ENCODE measurements around the gene SLC22A3.
A peak's percentile ranks its signal among the peaks of the same experiment; 100 is the strongest.
"Not testable (repeated sequence)": the region's sequence is repeated elsewhere in the genome, so short reads cannot be mapped to it uniquely, and the experiment has no call there.

The SLC22A3 gene

DNA sequence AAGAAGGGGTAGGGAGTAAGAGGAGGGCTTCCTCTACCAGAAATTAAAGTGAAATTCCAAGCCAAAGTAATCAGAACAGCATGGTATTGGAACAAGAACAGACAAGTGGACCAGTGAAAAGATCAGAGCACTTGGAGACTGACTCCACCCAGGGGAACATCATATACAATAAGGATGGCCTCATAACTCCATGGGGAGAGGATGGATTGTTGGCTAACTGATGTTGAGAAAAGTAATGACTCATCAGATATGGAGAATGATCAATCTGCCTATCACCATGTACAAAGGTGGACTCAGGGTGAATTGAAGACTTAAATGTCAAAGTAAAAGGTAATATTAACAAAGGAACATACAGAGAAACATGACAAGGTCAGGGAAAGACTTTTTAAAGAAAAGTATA, 12.8 kb downstream of the SLC22A3 start:
- no peak overlapping the region for H3K27ac ChIP-seq
- TF ChIP-seq ZFX (IDR thresholded peaks at IDR 0.05; ENCODE audit: borderline replicate concordance) (no peak), CTCF (IDR thresholded peaks at IDR 0.05) (no peak)

- H3K27ac ChIP-seq, result no peak overlapping the region
- TF ChIP-seq ZFX (IDR thresholded peaks at IDR 0.05; ENCODE audit: borderline replicate concordance), result no peak
- no peak for TF ChIP-seq CTCF (IDR thresholded peaks at IDR 0.05)
Observed at GRCh38 chr6:160362556-160362955, 14.4 kb downstream of the SLC22A3 start.

- TF ChIP-seq ZFX (IDR thresholded peaks at IDR 0.05; ENCODE audit: borderline replicate concordance), result no peak
- no peak for TF ChIP-seq CTCF (IDR thresholded peaks at IDR 0.05)
- no peak overlapping the region; the same call in 1 of the 2 replicates for H3K27ac ChIP-seq
Observed at GRCh38 chr6:160363016-160363996, 15.1 kb downstream of the SLC22A3 start.

- H3K27ac ChIP-seq, result peak overlapping the region; percentile 46
- no peak for TF ChIP-seq ZFX (IDR thresholded peaks at IDR 0.05; ENCODE audit: borderline replicate concordance)
Observed at GRCh38 chr6:160365117-160365516, 16.9 kb downstream of the SLC22A3 start.

- no peak overlapping the region for H3K27ac ChIP-seq
- TF ChIP-seq ZFX (IDR thresholded peaks at IDR 0.05; ENCODE audit: borderline replicate concordance), result no peak
- TF ChIP-seq CTCF (IDR thresholded peaks at IDR 0.05), result 0 out of 2 replicates have a peak, but pooled peaks have one; percentile 6
Observed at GRCh38 chr6:160367798-160368547, 19.8 kb downstream of the SLC22A3 start.

DNA sequence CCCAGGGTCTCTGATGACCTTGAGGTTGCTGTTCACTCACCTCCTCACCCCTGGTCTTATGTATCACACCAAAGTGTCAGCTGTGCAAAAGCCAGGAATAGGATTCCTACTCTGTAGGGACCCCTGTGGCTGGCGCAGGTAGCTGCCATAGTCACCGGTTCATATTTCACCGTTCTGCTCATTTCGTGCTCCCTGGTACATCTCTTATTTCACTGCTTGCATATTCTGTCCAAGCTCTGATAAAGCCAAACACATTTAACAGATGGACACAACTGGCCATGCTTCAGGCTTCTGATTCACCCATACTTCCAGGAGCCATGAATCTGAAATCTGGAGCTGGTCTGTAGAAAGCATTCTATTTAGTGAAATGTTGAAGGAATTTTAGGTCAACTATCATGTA, 20.5 kb downstream of the SLC22A3 start:
- TF ChIP-seq CTCF (IDR thresholded peaks at IDR 0.05), result no peak
- TF ChIP-seq ZFX (IDR thresholded peaks at IDR 0.05; ENCODE audit: borderline replicate concordance), result no peak

DNA sequence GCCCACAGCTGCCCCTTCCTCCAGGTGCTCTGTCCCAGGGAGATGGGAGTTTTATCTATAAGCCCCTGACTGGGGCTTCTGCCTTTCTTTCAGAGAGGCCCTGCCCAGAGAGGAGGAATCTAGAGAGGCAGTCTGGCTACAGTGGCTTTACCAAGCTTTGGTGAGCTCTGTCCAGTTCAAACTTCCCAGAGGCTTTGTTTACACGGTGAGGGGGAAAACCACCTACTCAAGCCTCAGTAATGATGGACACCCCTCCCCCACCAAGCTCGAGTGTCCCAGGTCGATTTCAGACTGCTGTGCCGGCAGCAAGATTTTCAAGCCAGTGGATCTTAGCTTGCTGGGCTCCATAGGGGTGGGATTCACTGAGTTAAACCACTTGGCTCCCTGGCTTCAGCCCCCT, 25.4 kb downstream of the SLC22A3 start:
- H3K27ac ChIP-seq, result not testable (repeated sequence)

More for the DNA sequence above, 20.5 kb downstream of the SLC22A3 start:
- no peak overlapping the region for H3K27ac ChIP-seq
